Esophagus muscularis mucosa (tissue), 3 donors: ENCODE data around the gene EPHA4.

Experiments
- CTCF ChIP-seq, 3 experiments: fragments of 200-600 bp in 2 of 3; fragments of 450-650 bp in 1 of 3; sonication (generic) in 2 of 3; IDR thresholded peaks; one replicate each; pipeline ENCODE4 v1.5.1; 2017 to 2019; ENCODE audit warnings: antibody characterized with exemption in 3 of 3, mild to moderate bottlenecking in 2 of 3, moderate library complexity in 1 of 3
- POLR2A ChIP-seq: fragments of 450-650 bp; IDR thresholded peaks from one replicate; pipeline ENCODE4 v1.6.1; 2017; ENCODE audit warnings: antibody characterized with exemption, moderate library complexity, mild to moderate bottlenecking, low read depth

GRCh38 chr2:221500501-221501209, 71.4 kb downstream of the EPHA4 start:
- TF ChIP-seq CTCF (IDR thresholded peaks at IDR 0.05), result no peak
- TF ChIP-seq POLR2A, result no peak
